ENCODE results near the gene DUSP7. TPM values are rescaled to one million over a fixed set of nuclear protein-coding genes. Genes with fewer than 3 reads are reported as not detected.

The DUSP7 gene
- total and polyA plus RNA-seq, 2 donors (not counting 3 experiments of a cell fraction or from before 2014, with no cell fraction given), result 29.2 to 37.7 TPM

DNA sequence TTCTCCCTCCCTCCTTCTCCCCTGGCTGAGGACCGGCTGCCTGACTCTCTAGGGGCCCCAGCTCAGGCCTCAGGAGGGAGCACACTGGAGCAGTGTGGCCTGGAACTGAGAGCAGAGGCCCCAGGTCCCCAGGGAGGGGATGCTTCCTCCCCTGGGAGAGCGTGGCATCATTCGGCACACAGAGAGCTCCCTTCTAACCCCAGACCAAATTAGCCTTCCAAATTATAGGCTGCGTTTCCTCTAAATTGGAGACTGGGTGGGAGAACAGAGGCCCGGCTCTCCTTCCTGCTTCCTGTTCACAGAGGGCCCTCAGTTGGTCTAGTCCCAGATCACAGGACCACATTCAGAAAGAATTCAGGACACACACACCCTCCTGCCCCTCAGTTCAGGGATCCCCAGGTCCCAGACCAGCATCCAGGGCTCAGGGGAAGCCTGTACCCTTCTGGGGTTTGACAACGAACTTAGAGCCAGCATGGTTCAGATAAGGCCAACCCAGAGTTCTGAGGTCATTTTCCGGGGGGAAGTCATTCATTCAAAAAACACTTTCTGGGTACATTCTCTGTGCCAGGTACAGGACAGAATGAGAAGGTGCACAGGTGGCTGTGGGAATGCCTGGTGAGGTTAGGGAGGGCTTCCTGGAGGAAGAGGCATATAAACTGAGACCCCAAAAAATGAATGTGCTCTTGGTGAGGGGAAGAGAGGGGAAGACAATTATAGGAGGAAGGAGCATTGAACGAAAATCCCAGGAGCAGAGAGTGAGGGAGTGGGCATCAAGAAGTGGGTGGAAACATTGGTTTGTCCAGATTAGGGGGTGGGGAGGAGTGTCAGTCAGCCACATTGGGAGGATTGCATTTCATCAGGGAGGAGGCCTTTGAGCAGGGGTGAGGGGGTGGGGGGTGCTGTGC lies 32.3 kb downstream of the DUSP7 start:
- no peak overlapping the region for H3K4me2 ChIP-seq (ENCODE audit: insufficient read depth, low read length)
- H3K36me3 ChIP-seq (ENCODE audit: control insufficient read depth in 2 of 2, extremely low read depth in 1 of 2, insufficient read depth in 2 of 2, low read length in 2 of 2), result no peaks in the 10 kb centered on the region
- no peak overlapping the region for H3K27ac ChIP-seq (ENCODE audit: insufficient read depth, low read depth, low read length)
- DNase-seq (ENCODE audit: low read depth, low spot score) (no peak), FAIRE-seq (no peak)
- no peak for TF ChIP-seq MYC (IDR thresholded peaks at IDR 0.05; ENCODE audit: low read depth, low read length)
- TF ChIP-seq POLR2AphosphoS5 (IDR thresholded peaks at IDR 0.05; ENCODE audit: insufficient read depth, low read depth, low read length), result no peak
- TF ChIP-seq, protein P1, sequence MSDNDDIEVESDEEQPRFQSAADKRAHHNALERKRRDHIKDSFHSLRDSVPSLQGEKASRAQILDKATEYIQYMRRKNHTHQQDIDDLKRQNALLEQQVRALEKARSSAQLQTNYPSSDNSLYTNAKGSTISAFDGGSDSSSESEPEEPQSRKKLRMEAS (IDR thresholded peaks at IDR 0.05; ENCODE audit: insufficient read depth, insufficient read length), result no peak
- no peak for TF ChIP-seq JUN (IDR thresholded peaks at IDR 0.05; ENCODE audit: borderline replicate concordance, insufficient read depth, insufficient read length, low read depth)
- TF ChIP-seq, protein P2, sequence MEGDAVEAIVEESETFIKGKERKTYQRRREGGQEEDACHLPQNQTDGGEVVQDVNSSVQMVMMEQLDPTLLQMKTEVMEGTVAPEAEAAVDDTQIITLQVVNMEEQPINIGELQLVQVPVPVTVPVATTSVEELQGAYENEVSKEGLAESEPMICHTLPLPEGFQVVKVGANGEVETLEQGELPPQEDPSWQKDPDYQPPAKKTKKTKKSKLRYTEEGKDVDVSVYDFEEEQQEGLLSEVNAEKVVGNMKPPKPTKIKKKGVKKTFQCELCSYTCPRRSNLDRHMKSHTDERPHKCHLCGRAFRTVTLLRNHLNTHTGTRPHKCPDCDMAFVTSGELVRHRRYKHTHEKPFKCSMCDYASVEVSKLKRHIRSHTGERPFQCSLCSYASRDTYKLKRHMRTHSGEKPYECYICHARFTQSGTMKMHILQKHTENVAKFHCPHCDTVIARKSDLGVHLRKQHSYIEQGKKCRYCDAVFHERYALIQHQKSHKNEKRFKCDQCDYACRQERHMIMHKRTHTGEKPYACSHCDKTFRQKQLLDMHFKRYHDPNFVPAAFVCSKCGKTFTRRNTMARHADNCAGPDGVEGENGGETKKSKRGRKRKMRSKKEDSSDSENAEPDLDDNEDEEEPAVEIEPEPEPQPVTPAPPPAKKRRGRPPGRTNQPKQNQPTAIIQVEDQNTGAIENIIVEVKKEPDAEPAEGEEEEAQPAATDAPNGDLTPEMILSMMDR (IDR thresholded peaks at IDR 0.05; ENCODE audit: extremely low read depth in 1 of 2, insufficient read depth in 1 of 2, low read depth in 1 of 2, low read length in 2 of 2), result no peak
- TF ChIP-seq POLR2A (IDR thresholded peaks at IDR 0.05; ENCODE audit: low read depth, low read length), result no peak
- H4K20me1 ChIP-seq (replicated peaks; ENCODE audit: control insufficient read depth, extremely low read depth, insufficient read depth, low read length), result no peaks in the 10 kb centered on the region
- H3K4me3 ChIP-seq (replicated peaks in 1 of 3; ENCODE audit: insufficient read depth in 1 of 3, low read depth in 1 of 3, low read length in 3 of 3), result no peak overlapping the region
- H3K4me1 ChIP-seq (ENCODE audit: control insufficient read depth, extremely low read depth, insufficient read depth, low read length), result peaks cover 3% of the 10 kb centered on the region
- no peaks in the 10 kb centered on the region for H3K27me3 ChIP-seq (ENCODE audit: control insufficient read depth in 2 of 2, insufficient read depth in 2 of 2, low read length in 2 of 2)
- H3K9me1 ChIP-seq (replicated peaks; ENCODE audit: control insufficient read depth, extremely low read depth, insufficient read depth, low read length), result no peaks in the 10 kb centered on the region
- CTCF ChIA-PET, result no interaction called here
- intact Hi-C loops (cut with micrococcal nuclease), result no loop called here
- no TSS peak for BruUV-seq (replicated peaks)
- peak overlapping the region; percentile 60 for H2AFZ ChIP-seq (ENCODE audit: low read depth, low read length)
- H3K79me2 ChIP-seq (ENCODE audit: control insufficient read depth, insufficient read depth, low read length), result no peaks in the 10 kb centered on the region
- H3K9ac ChIP-seq (replicated peaks; ENCODE audit: extremely low read depth, insufficient read depth, low read length), result no peak overlapping the region
- no peaks in the 10 kb centered on the region for H3K9me3 ChIP-seq (replicated peaks; ENCODE audit: control insufficient read depth, insufficient read depth, low read length)
- POLR2A ChIA-PET, result no interaction called here
- dilution Hi-C loops (cut with MboI; ENCODE audit: extremely low pct_ligation_motif_present, low sequenced_read_pairs), result no loop called here
